GM19395 (cell line): ENCODE measurements around the gene TIMP1.

ENCODE experiments used
- ATAC-seq: cut with Tn5 transposase; IDR thresholded peaks from one replicate; pipeline ENCODE4 v1.9.1; 2021; ENCODE audit warnings: mild to moderate bottlenecking, moderate library complexity; ENCODE audit not compliant: unreplicated experiment

The TIMP1 gene

DNA sequence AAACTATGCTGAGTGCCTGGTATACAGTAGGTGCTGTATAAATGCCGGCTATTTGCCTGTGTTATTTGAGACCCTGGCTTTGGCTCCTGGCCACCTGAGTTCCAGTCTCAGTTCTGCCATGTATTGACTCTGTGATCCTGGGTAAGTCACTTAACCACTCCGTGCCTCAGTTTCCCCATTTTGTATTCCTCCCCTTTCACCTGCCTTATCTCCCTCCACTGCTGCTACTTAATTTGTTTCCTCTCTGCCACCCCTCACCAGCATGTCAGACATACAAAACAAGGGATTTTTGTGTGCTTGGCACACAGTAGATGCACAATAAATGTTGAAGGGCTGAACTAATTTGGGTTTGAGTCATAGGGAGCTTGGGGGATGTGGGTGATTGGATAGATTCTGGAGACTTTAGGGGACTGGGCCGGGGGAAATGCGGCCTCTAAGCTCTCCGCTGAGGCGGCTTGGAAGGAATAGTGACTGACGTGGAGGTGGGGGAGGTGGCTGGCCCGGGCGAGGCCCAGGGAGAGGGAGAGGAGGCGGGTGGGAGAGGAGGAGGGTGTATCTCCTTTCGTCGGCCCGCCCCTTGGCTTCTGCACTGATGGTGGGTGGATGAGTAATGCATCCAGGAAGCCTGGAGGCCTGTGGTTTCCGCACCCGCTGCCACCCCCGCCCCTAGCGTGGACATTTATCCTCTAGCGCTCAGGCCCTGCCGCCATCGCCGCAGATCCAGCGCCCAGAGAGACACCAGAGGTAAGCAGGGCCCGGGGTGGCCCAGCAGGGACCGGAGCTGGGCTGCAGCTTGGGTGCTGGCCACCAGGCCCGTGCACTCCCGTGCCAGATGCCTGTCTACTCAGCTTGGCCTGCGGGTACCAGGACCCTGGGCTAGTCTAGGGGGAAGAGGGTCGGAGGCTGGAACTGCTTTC, at the start of gene TIMP1:
Gene TIMP1, plus strand, starts transcription at position 706 of the 917 bp plus-strand sequence. CDS start 980 bp downstream, outside the sequence.
- peak; percentile 87 for ATAC-seq

DNA sequence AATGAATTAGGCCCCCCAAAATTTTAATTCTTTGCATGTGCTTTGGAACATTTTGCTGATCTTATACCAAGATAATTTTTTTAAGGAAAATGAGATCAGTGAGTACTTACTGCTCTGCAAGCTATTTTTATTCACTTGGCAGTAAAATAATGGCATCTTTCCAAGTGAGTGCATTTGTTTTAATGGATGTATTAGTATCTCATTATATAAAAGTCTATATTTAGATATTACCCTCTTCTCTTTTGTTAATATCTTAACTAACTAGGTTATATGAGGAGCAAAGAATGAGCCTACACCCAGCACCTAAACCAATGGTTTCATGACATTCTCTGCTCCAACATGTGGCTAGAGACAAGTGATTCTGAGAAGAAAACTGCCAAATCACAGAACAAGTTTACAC, 42.4 kb upstream of the TIMP1 start:
- no peak for ATAC-seq

- ATAC-seq = no peak
Measured at GRCh38 chrX:47540754-47541538, 41.3 kb upstream of the TIMP1 start.

DNA sequence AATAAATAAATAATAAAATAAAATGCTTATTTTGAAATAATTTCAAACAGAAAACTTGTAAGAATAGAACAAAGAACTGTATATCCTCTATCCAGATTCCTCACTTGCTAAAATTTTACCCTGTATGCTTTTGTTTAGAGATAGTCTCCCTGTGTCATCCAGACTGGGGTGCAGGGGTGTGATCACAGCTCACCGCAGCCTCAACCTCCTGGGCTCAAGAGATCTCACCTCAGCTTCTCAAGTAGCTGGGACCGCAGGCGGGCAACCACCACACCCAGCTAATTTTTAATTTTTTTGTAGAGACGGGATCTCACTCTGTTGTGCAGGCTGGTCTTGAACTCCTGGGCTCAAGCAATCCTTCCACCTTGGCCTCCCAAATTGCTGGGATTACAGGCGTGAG, 38.7 kb upstream of the TIMP1 start:
- ATAC-seq = no peak

DNA sequence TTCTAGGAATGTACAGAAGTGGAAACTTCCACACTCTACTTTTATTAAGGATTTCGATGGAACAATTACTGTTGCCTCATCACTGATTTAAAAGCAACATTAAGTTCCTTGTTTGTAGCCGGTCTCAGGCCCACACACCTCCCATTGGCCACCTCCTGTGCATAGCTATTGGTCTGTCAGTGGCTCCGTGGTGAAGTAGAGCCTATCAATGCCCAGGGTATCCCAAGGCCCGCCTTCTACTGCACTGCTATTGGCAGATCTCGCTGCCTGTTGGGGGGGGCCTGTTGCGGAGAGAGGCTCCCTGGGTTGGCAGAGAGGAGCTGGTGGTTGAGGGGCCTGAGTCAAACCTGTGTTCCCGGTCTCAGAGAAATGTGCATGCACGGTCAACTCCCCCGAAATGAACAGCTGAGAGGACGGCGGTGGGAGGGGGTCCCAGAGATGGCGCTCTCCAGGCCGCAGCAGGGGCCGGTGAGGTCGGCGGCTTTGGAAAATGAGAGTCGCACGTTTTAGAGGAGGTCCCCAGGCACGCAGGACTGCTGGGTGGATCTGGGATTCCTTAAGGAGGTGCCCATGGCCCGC, 26.1 kb upstream of the TIMP1 start:
- peak; percentile 88 for ATAC-seq

DNA sequence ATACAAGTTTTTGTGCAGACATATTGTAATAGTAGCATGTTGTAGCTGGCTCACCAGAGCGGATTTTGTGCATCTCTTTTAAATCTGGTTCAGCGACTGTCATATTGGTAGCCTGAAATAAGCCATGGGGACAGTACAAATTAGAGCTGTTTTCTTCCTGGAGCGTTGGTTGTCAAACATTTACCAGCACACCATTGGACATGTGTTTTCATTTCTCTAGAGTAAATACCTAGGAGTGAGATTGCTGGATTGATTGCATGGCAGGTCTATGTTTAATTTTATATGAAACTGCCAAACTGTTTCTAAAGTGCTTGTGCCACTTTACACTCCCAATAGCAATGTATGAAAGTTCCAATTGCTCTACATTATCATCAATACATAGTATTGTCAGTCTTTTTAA, 23.8 kb upstream of the TIMP1 start:
- no peak for ATAC-seq

- ATAC-seq = peak; percentile 1
Measured at GRCh38 chrX:47560179-47560933, 21.9 kb upstream of the TIMP1 start.

DNA sequence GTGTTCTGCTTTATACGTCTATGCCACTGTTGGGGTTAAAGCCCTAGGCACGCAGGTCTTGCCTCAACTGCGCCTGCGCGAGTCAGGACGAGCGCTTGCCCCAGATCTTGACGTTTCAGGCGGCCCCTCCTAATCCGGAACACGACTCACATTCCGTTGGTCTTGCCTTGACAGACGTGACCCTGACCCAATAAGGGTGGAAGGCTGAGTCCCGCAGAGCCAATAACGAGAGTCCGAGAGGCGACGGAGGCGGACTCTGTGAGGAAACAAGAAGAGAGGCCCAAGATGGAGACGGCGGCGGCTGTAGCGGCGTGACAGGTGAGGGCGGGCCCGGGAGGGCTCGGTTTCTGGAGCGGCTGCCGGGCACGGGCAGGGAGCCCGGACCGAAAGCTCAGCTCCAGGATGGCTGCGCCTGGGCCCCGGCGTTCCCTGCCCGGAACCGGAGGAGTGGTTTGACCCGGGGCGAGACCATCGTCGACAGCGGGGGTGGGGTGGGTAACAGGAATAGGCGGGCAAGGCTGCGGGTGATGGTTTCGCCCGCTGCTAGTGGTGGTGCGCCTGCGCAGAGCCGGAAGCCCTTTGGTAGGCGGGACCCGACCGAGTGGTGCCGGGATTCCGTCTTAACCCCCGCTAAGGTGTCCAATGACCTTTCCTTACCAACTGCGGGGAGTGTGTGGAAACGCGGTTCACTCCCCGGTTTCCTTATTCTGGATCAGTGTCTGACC, 21.1 kb upstream of the TIMP1 start, which contains the start of gene ARAF:
Gene ARAF, plus strand, starts transcription at position 272 of the 725 bp plus-strand sequence. CDS start 1,763 bp downstream, outside the sequence.
- peak; percentile 84 for ATAC-seq

DNA sequence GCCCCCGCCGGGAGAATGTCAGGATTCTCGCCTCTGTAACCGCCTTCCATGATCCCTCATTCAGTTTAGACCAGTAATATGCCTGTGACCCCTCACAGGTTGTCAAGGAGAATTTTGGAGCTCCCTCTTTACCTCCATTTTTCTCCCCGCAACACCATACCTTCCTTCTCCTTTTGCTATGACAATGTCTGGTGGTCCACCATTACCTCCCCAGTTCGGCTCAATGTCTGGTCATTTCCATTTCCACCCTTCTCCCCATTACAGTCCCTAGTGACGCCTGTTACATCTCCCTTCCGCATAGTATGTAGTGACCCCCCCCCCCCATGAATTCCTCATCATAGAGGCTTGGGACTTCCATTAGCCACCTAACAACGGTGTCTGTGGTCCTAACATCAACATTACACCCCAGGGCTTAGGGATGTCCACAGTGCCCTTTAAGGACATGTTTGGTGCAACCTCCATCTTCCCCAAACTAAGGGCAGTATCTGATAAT, 20.5 kb upstream of the TIMP1 start:
- ATAC-seq = no peak

DNA sequence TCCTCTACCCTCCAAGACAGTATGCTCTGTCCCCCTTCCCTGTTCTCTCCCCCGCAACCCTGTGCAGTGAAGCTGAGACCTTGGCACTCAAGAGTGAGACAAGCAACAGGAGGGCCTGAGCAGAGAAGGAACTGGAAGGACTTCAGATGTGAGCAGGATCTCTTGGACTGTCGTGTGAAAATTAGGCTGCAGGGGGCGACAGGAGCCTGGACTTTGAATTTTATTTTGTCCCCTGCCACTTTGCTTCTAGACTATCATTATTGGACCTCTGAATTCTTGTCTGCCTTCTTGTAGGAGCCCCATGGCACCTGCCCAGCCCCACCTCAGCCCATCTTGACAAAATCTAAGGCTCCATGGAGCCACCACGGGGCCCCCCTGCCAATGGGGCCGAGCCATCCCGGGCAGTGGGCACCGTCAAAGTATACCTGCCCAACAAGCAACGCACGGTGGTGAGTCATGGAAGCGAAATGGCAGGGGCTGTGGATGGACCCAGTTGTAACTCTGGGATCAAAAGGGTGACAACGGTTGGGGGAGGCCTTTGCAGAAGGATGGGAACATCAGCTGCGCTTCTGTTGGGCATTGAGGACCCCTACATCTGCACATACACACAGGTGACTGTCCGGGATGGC, 19.5 kb upstream of the TIMP1 start:
- ATAC-seq = no peak

- no peak for ATAC-seq
Measured at GRCh38 chrX:47563801-47564315, 18.4 kb upstream of the TIMP1 start.

- no peak for ATAC-seq
Measured at GRCh38 chrX:47564438-47565085, 17.7 kb upstream of the TIMP1 start.

GRCh38 chrX:47566841-47567240, 15.4 kb upstream of the TIMP1 start:
- no peak for ATAC-seq

- no peak for ATAC-seq
Measured at GRCh38 chrX:47568656-47569295, 13.5 kb upstream of the TIMP1 start.

GRCh38 chrX:47570794-47571193, 11.4 kb upstream of the TIMP1 start:
- no peak for ATAC-seq

DNA sequence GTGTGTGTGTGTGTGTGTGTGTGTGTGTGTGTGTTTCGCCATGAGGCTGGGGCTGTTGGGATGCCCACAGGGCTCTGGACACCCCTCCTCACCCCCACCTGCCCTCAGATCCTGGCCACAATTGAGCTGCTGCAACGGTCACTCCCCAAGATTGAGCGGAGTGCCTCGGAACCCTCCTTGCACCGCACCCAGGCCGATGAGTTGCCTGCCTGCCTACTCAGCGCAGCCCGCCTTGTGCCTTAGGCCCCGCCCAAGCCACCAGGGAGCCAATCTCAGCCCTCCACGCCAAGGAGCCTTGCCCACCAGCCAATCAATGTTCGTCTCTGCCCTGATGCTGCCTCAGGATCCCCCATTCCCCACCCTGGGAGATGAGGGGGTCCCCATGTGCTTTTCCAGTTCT, 11.0 kb upstream of the TIMP1 start:
- no peak for ATAC-seq

DNA sequence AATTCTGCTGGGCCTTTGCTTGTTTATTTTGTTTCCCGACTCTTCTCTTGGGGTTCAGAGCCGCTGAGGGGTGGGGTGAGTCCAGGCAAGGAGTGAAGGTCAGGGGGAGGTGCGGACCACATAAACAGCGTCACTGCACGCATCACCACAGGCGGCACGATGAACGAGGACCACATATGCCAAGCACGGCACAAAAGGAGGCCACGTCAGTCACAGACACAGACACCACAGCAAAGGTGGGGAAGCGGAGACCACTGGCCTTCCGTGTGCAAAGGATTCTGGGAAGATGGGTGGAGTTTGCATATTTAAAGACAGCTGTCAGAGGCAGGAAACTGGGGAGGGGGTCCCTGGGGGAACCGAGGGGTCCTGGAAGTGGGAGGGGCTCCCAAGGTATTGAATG, 10.3 kb upstream of the TIMP1 start:
- ATAC-seq = no peak

GRCh38 chrX:47572773-47573340, 9.4 kb upstream of the TIMP1 start:
- ATAC-seq = no peak
